GM12878 (cell line): Measurements from ENCODE around the gene ETV6. TPM values are rescaled to one million over a fixed set of nuclear protein-coding genes. Genes with fewer than 3 reads are reported as not detected.

Experiments used
- ATAC-seq: fragments of 200-7000 bp; cut with Tn5 transposase; 3 replicates; pipeline ENCODE4 v1.9.1; 2020; ENCODE audit warnings: mild to moderate bottlenecking, moderate library complexity
- BruUV-seq: library from RNA; stranded (reverse); fragments of 400-500 nt; replicated peaks from 2 replicates; lab custom pipeline; 2021; lab: Mats Ljungman, UMichigan
- CTCF ChIA-PET: fragments of 300-600 bp; sonication (Branson Sonifier 250); formaldehyde crosslinking; extraction: SDS; loops from one replicate; lab custom pipeline; 2021; ENCODE audit warnings: inconsistent platforms; lab: Yijun Ruan, JAX
- POLR2A ChIA-PET: fragments of 350-600 bp; formaldehyde crosslinking; extraction: SDS; loops from one replicate; lab custom pipeline; 2021; ENCODE audit warnings: inconsistent platforms; lab: Charles Lee
- RAD21 ChIA-PET: fragments of 300-600 bp; sonication (Branson Sonifier 250); formaldehyde crosslinking; loops from one replicate; lab custom pipeline; 2023; ENCODE audit warnings: antibody characterized with exemption; ENCODE audit not compliant: unreplicated experiment; lab: Charles Lee
- SMC1A ChIA-PET: fragments of 300-600 bp; sonication (Branson Sonifier 250); formaldehyde crosslinking; loops from one replicate; lab custom pipeline; 2023; ENCODE audit not compliant: unreplicated experiment, uncharacterized antibody; lab: Charles Lee
- DNase-seq: peaks from one replicate; pipeline ENCODE4 v3.0.0-alpha.2; 2011; ENCODE audit warnings: low read depth, low spot score
- FAIRE-seq: peaks from 3 replicates; lab custom pipeline; 2011; peaks lifted over from hg19 to GRCh38; lab: Jason Lieb, UNC
- H2AFZ ChIP-seq: 2 replicates; pipeline ENCODE4 v1.6.0; 2011; ENCODE audit warnings: low read depth, low read length, control low read depth; ENCODE audit not compliant: control insufficient read depth
- H3K27ac ChIP-seq: 2 replicates; pipeline ENCODE4 v1.5.1; 2011; ENCODE audit warnings: control low read depth; ENCODE audit not compliant: control insufficient read depth, insufficient read depth
- H3K27me3 ChIP-seq, 2 experiments: replicated peaks in 1 of 2; 2 replicates each; pipeline versions ENCODE4 v1.6.0 to v1.6.1; 2011; ENCODE audit warnings: low read length in 1 of 2; ENCODE audit not compliant: control insufficient read depth in 2 of 2, insufficient read depth in 2 of 2
- H3K36me3 ChIP-seq, 2 experiments: 2 replicates each; pipeline ENCODE4 v1.5.1; 2011; ENCODE audit warnings: low read length in 1 of 2; ENCODE audit not compliant: control insufficient read depth in 2 of 2, insufficient read depth in 2 of 2
- H3K4me1 ChIP-seq: 2 replicates; pipeline ENCODE4 v1.6.1; 2011; ENCODE audit warnings: mild to moderate bottlenecking, low read length, moderate library complexity, mixed read lengths; ENCODE audit not compliant: control insufficient read depth, insufficient read depth
- H3K4me2 ChIP-seq: 2 replicates; pipeline ENCODE4 v1.6.0; 2011; ENCODE audit warnings: control low read depth; ENCODE audit not compliant: control insufficient read depth, insufficient read depth
- H3K4me3 ChIP-seq: fragments of 200-600 bp; sonication (generic); 2 replicates; pipeline ENCODE4 v1.5.1; 2016
- H3K79me2 ChIP-seq: 2 replicates; pipeline ENCODE4 v1.6.0; 2011; ENCODE audit warnings: low read length; ENCODE audit not compliant: control insufficient read depth, insufficient read depth
- H3K9ac ChIP-seq: 2 replicates; pipeline ENCODE4 v1.8.0; 2011; ENCODE audit warnings: low read length, control low read depth, mixed read lengths; ENCODE audit not compliant: control insufficient read depth, insufficient read depth
- H3K9me3 ChIP-seq: replicated peaks from 3 replicates; pipeline ENCODE4 v1.5.1; 2011; ENCODE audit warnings: mild to moderate bottlenecking, low read length; ENCODE audit not compliant: control insufficient read depth, insufficient read depth
- H4K20me1 ChIP-seq: 2 replicates; pipeline ENCODE4 v1.6.0; 2011; ENCODE audit not compliant: control insufficient read depth, insufficient read depth
- ASH2L ChIP-seq: fragments of 300-600, 200-600 bp; sonication (generic); IDR thresholded peaks from 2 replicates; pipeline ENCODE4 v1.6.1; 2017; ENCODE audit warnings: low read depth, mild to moderate bottlenecking, borderline replicate concordance
- BCLAF1 ChIP-seq: fragments of 450-650 bp; IDR thresholded peaks from 2 replicates; pipeline ENCODE4 v1.6.1; 2017; ENCODE audit warnings: antibody characterized with exemption, mild to moderate bottlenecking, moderate library complexity
- CBX3 ChIP-seq: fragments of 200-600 bp; sonication (generic); IDR thresholded peaks from 2 replicates; pipeline ENCODE4 v1.6.1; 2016; ENCODE audit warnings: low read depth, borderline replicate concordance
- CEBPB ChIP-seq, 2 experiments: fragments of 150-350 bp in 1 of 2; IDR thresholded peaks; 2 replicates each; pipeline ENCODE4 v1.6.1; 2012 to 2014; ENCODE audit warnings: low read depth in 2 of 2, low read length in 2 of 2, borderline replicate concordance in 1 of 2, inconsistent platforms in 1 of 2
- CREB1 ChIP-seq: IDR thresholded peaks from 2 replicates; pipeline ENCODE4 v1.6.1; 2012; ENCODE audit warnings: low read depth, mild to moderate bottlenecking, inconsistent platforms
- DPF2 ChIP-seq: fragments of 450-650 bp; IDR thresholded peaks from 2 replicates; pipeline ENCODE4 v1.6.1; 2017; ENCODE audit warnings: mild to moderate bottlenecking
- HDAC2 ChIP-seq: fragments of 200-600 bp; sonication (generic); IDR thresholded peaks from 2 replicates; pipeline ENCODE4 v1.6.1; 2017
- IRF3 ChIP-seq: fragments of 450-650 bp; IDR thresholded peaks from 2 replicates; pipeline ENCODE4 v1.6.1; 2014; ENCODE audit warnings: mild to moderate bottlenecking
- JUNB ChIP-seq: IDR thresholded peaks from 2 replicates; pipeline ENCODE4 v1.6.1; 2016; ENCODE audit warnings: antibody characterized with exemption, mild to moderate bottlenecking
- MEF2A ChIP-seq: IDR thresholded peaks from 2 replicates; pipeline ENCODE4 v1.6.1; 2011; ENCODE audit warnings: low read depth, mild to moderate bottlenecking, low read length, moderate library complexity; ENCODE audit not compliant: insufficient read depth
- MXI1 ChIP-seq: fragments of 150-350 bp; IDR thresholded peaks from 2 replicates; pipeline ENCODE4 v1.6.1; 2011; ENCODE audit warnings: low read depth, mild to moderate bottlenecking, inconsistent platforms, low read length, improper control_type of control experiment
- NFYA ChIP-seq: IDR thresholded peaks from 2 replicates; pipeline ENCODE4 v1.6.1; 2011; ENCODE audit warnings: low read depth, mild to moderate bottlenecking, low read length, improper control_type of control experiment, borderline replicate concordance
- NRF1 ChIP-seq: conservative IDR thresholded peaks from 2 replicates; pipeline ENCODE4 v1.6.1; 2011; ENCODE audit warnings: mild to moderate bottlenecking, low read depth, low read length, improper control_type of control experiment
- POU2F2 ChIP-seq: IDR thresholded peaks from 3 replicates; pipeline ENCODE4 v1.6.1; 2011; ENCODE audit warnings: low read depth, mild to moderate bottlenecking, low read length, borderline replicate concordance
- SMARCA5 ChIP-seq: fragments of 450-650 bp; IDR thresholded peaks from 2 replicates; pipeline ENCODE4 v1.6.1; 2017; ENCODE audit warnings: mild to moderate bottlenecking
- SMC3 ChIP-seq: IDR thresholded peaks from 2 replicates; pipeline ENCODE4 v1.6.1; 2011; ENCODE audit warnings: low read length, improper control_type of control experiment, borderline replicate concordance
- ZNF592 ChIP-seq: fragments of 450-650 bp; IDR thresholded peaks from 2 replicates; pipeline ENCODE4 v1.6.1; 2017; ENCODE audit warnings: mild to moderate bottlenecking, moderate library complexity
- WGBS: methylation state at CpG from one replicate; pipeline ENCODE4 v1.1.6; 2016; ENCODE audit warnings: low lambda C conversion rate; ENCODE audit not compliant: insufficient replicate concordance, insufficient coverage; ENCODE audit errors: missing lambda C conversion rate; 5-methylcytosine and 5-hydroxymethylcytosine counted together
- in situ Hi-C: fragments of 300-500 bp; cut with MboI; formaldehyde crosslinking; loops from 9 replicates; pipeline ENCODE4 v1.14.3; 2018; ENCODE audit warnings: mixed read lengths
- intact Hi-C: fragments of 100-400 bp; cut with micrococcal nuclease; formaldehyde crosslinking; loops from one replicate; pipeline ENCODE4 v1.14.2; 2022; ENCODE audit not compliant: unreplicated experiment
- polyA plus RNA-seq, 11 experiments: library from polyadenylated mRNA; depleted of rRNA in 4 of 11; unstranded in 6 of 11; stranded (reverse) in 5 of 11; fragments of >200 nt; fragmentation: Nextera tagmentation in 4 of 11; fragmentation: Illumina TruSeq in 1 of 11; extraction: Ambion mirVana in 4 of 11; extraction: Trizol in 1 of 11; gene quantifications; 1 replicate in 1 of 11; 2 replicates in 10 of 11; pipeline versions ENCODE4 v1.2.1 to v1.2.3, GENCODE V29; 2011 to 2016; ENCODE audit warnings: inconsistent platforms in 2 of 11, missing spikeins in 2 of 11, low read depth in 1 of 11
- total RNA-seq, 4 experiments: library from RNA; depleted of rRNA in 3 of 4; stranded (reverse); fragments of >200 nt in 3 of 4; fragmentation: Illumina TruSeq in 1 of 4; extraction: Trizol in 1 of 4; gene quantifications; 2 replicates each; pipeline versions ENCODE4 v1.2.1 to v1.2.3, GENCODE V29; 2013 to 2021

ETV6 gene
- total and polyA plus RNA-seq, 10 of the 15 experiments (the other 5 are each of a cell fraction or from before 2014, with no cell fraction given) = 6.6 to 74.8 (median 24.6) TPM

- intact Hi-C loops = no loop called here
- ATAC-seq = no peak
- Histone ChIP-seq H3K9me3 (no peaks in the 10 kb centered on the region; the same call in 1 of the 3 replicates), H3K4me2 (no peak overlapping the region), H3K4me1 (no peaks in the 10 kb centered on the region), H3K27ac (no peak overlapping the region), H3K36me3 (no peaks in the 10 kb centered on the region)
- no peak for DNase-seq
- WGBS = 97% methylated on average over 2 of the region's 2 CpGs
- CTCF ChIA-PET = interaction anchor here (0.6 to 1.6 kb wide), 2 partner anchors 19 to 87 kb away, joined by 3 to 6 read pairs; no protein-coding TSS in a partner anchor
- BruUV-seq = no TSS peak
- no peak for TF ChIP-seq HDAC2
- TF ChIP-seq ASH2L = no peak
- TF ChIP-seq CBX3 = no peak
- no peak for TF ChIP-seq SMC3
- TF ChIP-seq SMARCA5 = no peak
- TF ChIP-seq MXI1 = no peak
- no peak for TF ChIP-seq NRF1
- no peak for TF ChIP-seq IRF3
- TF ChIP-seq CEBPB (IDR thresholded peaks at IDR 0.05; ENCODE audit: borderline replicate concordance in 1 of 2, low read depth in 2 of 2, low read length in 2 of 2) = no peak
- TF ChIP-seq POU2F2 = no peak
- TF ChIP-seq DPF2 = no peak
- TF ChIP-seq NFYA = no peak
- TF ChIP-seq BCLAF1 = no peak
- TF ChIP-seq MEF2A = no peak
- no peak for TF ChIP-seq CREB1
- no peak for TF ChIP-seq ZNF592
- TF ChIP-seq JUNB = no peak
- TF ChIP-seq, all 136 proteins: peak for 0
- H3K4me3 ChIP-seq = no peak overlapping the region
- ChIA-PET SMC1A (interaction anchor here (1.2 to 1.7 kb wide), 4 partner anchors 12 to 179 kb away, joined by 3 to 8 read pairs (median 5); no protein-coding TSS in a partner anchor), RAD21 (interaction anchor here (0.6 kb wide), 1 partner anchor 64 kb away, joined by 3 read pairs; no protein-coding TSS in a partner anchor), POLR2A (interaction anchor here (1.6 kb wide), 1 partner anchor 16 kb away, joined by 7 read pairs; no protein-coding TSS in a partner anchor)
- FAIRE-seq = no peak
- H3K27me3 ChIP-seq = no peaks in the 10 kb centered on the region
- in situ Hi-C loops = no loop called here
- no peaks in the 10 kb centered on the region for H4K20me1 ChIP-seq
- H3K79me2 ChIP-seq = no peaks in the 10 kb centered on the region
- H2AFZ ChIP-seq = no peak overlapping the region
- H3K9ac ChIP-seq = no peak overlapping the region
Measured at GRCh38 chr12:11641522-11641921, 8.0 kb upstream of the ETV6 start.
